NCI-H2107 (cell line): ENCODE results near the gene HPSE2.
"Not testable (repeated sequence)": the region's sequence is repeated elsewhere in the genome, so short reads cannot be mapped to it uniquely, and the experiment has no call there.

Experiments used
- DNase-seq: peaks from one replicate; lab custom pipeline; 2025; lab: John Stamatoyannopoulos, UW

Gene HPSE2

DNA sequence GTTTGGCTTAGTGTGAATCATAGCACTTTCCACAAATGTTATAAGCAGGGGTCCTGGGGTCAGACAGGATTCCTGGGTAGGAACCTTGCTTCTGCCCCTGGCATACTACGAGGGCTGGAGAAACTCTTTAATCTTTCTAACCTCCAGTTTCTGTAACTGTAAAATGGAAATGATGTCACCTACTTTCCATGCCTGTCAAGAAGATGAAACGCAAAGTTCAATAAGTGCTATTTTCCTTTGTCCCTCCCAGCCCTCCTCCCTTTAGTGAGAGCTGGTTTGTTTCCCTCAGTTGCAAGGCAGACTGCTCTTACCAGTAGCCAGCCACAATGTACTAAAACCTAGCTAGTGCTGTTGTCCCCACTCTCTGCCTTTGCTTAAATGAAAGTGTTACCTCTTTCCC, 671.8 kb downstream of the HPSE2 start:
- no peak for DNase-seq

DNA sequence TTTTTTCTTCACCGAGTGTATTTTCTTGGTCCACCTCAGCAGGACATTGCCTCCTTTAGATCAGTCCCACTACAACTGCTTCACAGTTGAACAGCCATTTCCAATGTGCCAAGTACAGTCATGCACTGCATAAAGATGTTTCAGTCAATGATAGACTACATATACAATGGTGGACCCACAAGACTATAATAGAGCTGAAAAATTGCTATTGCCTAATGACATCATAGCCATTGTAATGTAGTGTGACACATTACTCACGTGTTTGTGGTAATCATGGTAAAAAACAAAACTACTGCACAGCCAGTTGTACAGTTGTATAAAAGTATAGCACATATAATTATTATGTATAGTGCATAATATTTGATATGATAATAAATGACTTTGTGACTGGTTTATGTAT, 675.1 kb downstream of the HPSE2 start:
- DNase-seq: no peak

DNA sequence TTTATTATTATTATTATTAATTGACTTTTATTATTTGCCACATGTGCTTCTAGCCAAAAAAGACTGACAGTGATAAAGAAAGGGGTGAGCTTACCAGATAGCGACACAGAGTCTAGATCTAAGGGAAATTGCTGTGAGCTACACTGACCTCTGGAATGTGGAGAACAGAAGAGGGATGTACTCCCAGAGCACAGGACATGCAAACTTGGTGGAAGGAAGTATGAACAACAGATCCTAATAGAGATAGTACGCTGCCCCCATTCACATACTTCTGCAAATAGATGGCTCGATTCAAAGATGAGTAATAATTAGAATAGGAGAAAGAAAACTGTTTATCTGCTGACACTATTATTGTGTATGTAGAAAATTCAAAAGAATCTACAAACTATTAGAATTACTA, 679.6 kb downstream of the HPSE2 start:
- DNase-seq: no peak

DNA sequence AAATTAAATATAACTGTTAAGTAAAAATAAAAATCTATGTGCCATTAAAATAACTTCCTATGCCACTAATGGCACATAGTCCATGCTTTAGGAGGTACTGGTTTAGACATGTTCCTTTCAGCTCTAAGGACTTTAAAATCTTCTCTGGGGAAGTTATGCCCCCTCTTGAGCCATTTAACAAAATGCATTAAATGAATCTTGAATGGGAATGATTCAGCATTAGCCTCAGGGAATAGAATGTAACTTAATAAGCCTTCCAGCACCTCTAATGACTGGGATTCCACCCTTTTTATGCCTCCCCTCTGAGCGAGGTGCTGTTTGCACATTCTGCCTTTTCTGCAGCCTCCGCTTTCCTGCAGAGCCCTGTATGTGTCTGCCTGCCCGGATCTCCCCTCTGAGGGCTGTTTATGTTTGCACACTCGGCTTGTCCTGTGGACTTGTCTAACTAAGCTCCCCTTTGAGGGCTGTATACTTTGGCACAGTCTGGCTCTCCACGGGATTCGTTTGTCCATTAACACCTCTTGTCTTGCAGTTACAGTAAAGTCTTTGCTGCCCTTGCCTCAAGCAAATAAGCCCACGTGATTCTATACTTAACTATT, 680.5 kb downstream of the HPSE2 start:
- no peak for DNase-seq

DNA sequence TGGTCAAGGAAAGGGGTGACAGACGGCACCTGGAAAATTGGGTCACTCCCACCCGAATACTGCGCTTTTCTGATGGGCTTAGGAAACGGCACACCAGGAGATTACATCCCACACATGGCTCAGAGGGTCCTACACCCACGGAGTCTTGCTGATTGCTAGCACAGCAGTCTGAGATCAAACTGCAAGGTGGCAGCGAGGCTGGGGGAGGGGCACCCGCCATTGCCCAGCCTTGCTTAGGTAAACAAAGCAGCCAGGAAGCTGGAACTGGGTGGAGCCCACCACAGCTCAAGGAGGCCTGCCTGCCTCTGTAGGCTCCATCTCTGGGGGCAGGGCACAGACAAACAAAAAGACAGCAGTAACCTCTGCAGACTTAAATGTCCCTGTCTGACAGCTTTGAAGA, 694.1 kb downstream of the HPSE2 start:
- not testable (repeated sequence) for DNase-seq

DNA sequence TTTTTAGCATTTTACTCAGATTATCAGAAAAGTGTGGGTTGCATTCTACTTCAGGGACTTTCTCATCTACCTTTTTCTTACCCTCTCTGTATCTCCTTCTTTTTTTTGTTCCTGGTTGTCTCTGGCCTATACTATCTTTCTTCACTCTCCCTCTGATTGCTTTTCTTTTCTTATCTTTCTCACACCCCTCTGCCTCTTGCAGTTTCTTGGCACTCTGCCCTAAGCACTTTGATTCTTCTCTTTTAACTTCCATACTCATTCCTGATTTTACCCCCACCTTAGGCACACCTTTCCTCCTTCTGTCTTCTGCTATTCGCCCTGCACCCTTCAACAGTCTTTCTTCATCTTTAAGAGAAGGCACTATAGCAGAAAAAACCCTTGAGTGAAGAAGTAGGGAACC, 696.1 kb downstream of the HPSE2 start:
- no peak for DNase-seq

DNA sequence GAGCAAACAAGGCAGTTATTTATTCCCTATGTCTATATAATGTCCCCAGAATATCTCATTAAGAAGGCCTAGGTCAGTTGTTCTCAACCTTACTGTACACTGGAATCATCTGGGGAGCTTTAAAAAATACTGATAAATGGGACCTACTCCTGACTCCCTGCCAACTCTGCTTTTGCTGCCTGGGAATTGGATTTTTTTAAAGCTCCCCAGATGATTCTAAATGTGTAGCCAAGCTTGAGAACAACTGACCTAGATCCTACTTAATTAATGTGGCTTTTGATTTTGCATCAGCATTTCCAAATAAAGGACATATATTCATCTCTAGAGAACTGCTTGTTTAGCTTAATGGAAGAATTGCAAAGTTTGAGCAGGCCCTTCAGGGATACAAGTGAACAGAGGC, 697.2 kb downstream of the HPSE2 start:
- DNase-seq: no peak

DNA sequence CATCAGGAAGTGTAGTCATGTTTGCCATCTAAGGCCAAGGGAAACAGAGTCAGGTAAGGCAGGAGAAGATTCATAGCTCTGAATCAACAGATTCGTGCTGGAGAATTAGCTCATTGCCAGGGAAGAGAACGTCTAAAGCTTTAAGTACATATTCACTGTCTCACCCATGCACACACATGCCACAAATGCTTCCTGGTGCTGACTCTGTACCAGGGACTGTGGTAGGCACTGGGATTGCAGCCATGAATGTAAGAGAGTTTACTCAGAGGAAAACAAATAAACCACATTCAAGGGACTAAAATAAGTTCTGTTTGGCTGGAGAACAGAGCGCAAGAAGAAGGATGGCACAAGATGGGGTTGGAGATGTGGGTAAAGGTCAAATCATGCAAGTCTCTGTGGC, 699.1 kb downstream of the HPSE2 start:
- no peak for DNase-seq

DNA sequence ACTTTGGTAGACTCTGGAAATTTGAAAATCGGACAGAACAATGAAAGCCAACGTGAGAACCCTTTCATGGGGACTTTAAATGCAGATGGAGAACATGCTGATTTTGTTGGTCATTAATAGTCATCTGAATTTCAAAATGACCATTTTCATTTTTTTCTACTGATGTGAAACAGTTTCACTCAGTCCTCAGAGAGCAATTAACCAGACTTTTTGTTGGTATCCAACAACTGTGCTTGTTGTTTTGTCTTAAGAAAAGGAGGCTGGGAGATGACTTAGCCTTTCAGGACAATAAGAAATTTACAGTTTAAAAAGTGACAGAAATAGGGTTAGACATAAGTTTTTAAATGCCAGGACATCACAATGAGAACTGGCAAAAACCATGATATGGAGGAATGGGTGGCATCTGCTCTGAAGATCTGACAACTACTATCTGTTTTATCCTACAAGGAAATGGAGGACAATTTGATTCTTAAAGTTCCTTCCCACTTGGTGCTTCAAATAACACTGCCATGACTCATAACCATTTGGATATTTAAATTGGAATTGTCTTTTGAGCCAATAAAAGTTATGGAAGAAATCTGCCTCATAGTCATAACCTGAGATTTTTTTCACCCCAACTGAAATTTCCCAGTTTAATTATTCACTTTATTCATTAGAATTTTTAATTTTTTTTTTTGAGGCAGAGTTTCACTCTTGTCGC, 701.8 kb downstream of the HPSE2 start:
- DNase-seq: no peak

DNA sequence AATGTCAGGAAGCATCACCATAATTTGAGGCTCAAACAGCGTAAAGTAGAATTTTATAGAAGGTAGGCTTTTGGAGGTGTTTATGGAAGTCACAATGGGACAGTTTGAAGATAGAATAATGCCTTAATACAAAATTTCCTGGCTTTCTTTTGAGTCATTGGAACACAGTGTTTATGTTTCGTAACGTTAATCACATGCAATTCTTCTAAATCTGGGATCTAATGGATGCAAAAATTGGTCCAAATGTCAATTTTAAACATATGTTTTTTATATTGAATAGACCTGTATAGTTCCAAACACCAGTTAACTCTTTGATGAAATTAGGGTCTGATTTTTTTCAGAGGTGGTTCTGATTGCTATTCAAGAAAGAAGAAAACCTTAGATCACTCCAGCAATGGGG, 702.4 kb downstream of the HPSE2 start:
- no peak for DNase-seq

DNA sequence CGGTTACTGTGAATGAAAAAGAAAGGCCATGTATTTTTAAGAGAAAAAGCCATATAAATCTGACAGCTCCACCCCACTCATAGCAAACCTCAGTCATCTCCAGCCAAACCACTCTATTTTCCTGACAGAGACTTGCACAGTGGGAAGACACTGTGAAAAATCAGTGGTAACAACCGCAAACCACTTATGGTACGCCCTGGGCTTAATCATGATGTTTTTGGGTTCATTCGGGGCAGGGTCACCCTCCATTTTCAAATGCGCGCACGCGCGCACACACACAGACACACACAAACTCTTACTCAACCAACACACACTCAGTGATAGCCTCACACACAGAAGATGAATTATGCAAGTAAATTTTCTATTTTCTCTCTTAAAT, 706.9 kb downstream of the HPSE2 start:
- no peak for DNase-seq

DNA sequence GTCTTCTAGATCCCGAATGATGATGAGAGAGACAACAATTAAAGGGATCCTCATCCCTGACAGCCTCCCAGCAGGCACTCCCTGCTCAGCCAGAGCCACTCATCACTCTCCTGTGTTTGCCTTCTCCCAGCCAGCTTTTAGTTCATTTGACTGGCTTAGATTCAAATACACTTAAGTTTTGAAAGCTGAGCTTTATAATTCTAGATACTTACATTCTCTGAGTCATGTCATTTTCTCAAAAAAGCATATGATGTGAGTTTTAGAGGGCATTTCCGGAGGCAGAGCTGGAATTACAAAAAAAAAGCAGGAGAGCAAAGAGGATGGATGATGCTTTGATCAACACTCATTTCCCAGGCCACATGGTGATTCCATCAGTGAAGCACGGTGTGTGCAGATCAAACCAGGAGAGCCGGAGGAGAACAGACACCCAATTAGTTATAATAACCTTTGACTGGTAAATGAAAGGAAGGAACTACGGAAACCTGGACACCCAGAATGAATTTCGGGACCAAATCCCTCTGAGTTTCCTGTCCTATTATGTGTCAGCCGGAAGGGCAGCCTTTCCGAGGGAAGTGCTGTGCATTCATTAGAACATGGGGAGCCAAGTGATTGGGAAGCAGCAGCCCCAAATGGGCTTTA, 707.4 kb downstream of the HPSE2 start:
- DNase-seq: no peak

DNA sequence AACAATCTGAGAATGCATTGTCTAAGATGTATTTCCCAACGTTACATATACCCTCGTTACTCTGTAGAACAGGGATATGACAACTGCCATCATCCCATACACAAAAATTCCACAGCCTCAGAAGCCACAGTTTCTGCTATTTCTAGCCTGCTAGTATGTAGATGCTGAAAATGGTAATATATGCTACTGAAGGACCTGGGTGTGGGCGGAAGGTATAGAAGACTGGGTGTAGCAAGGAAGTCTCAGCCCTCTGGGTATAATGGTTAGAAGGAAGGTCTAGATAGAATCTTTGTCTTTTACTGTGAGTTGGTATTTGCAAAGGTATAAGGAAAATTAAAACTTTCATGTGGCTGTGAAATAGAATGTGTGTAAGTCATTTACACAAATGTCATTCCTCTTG, 709.7 kb downstream of the HPSE2 start:
- no peak for DNase-seq

DNA sequence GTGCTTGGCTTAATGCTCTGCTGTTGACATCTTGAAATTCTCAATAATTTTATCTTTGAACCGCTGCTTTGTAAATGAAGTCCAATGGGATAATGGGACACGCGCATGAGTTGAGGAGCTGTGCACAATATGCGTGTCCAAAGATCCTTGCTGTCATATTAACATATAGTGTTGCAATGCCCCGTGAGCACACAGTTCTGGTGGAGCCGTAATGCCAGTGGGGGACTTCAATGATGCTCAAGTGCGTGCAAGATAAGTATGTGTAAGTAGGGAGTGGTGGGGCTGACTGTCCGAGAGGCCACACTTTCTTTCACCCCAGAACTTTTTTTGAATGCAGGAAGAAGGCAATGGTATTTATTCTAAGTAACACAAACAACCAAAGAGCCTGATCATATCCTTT, 711.5 kb downstream of the HPSE2 start:
- no peak for DNase-seq

DNA sequence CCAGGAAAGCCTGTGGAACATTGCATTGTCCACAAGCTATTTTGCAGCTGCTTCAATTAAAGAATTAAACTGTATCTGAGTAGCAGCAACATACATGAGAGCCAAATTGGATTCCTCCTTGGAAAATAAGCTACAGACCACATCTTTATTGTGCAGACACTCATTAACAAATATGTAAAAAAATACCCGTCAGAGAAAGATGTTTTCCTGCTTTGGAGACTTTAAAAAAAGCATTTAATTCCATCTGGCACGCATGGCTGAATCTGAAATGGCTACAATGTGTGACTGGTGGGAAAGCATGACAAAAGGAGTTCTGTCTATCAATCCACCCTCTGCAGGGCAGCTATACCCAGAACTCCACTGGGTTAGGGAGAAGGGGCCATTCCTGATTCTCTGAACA, 715.8 kb downstream of the HPSE2 start:
- DNase-seq: no peak

DNA sequence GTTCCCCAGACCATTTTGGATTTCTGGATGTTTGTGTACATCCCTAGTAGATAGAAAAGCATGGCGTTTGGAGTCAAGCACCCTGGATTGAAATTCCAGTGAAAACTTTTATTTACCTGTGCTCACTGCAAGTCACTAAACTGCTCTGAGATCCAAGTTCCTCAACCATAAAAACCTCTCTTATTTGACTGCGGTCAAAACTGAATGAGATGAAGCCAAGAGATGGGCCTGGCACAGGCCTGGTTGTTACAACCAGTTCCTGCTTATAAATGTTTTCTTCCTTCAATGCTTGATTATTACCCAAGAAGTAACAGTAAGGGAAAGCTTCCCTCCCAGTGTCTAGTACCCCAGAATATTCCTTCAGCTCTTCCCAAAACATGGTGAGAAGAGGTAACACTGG, 718.0 kb downstream of the HPSE2 start:
- no peak for DNase-seq

DNA sequence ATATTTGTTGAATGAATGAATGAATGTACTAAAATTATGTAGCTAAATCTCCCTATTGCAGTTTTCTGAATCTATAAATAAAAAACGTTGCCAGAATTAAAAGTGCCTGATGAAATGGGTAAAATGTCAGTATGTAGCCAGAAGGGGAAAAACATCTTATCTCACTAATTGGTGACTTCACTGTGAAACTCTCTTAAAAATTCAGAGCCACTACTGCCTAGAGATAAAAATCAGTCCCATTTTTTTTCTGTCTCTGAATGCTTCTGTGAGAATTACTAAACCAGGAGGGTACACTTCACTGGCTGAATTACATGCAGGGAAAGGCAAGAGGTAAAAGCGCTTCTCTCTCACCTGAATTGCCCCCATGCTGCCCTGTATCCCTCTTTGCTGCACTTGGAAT, 719.3 kb downstream of the HPSE2 start:
- no peak for DNase-seq

DNA sequence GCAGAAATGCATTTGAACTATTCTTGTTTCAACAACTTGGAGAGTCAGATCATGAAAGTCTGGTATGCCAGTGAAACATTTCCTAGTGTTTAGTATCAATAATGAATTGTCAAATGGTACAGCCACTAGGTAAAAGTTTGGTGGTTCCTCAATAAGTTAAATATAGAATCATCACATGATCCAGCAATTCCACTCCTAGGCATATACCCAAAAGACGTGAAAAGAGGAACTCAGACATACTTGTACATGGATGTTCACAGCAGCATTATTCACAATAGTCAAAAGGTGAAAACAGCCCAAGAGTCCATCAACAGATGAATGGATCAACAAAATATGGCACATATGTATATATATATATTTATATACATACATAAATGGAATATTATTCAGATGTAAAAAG, 721.9 kb downstream of the HPSE2 start:
- no peak for DNase-seq

DNA sequence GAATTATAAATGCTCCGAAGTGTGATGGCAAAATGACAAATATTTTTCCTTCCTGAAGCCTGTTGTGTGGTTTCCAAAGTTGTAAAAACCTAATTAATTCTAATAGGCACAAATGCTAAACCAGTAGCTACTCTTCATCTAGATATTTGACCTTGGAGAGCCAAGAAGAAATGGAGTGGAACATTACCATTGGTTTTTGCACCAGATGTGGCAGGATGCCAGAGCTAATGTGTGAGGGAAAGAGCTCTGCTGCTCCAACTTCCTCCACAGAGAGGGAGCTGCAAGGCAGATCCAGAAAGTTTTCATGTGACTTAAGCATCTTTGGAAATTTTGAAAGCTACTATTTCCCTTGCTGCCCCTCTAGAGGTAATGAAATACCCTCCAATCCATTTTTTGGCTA, 723.8 kb downstream of the HPSE2 start:
- DNase-seq: no peak

DNA sequence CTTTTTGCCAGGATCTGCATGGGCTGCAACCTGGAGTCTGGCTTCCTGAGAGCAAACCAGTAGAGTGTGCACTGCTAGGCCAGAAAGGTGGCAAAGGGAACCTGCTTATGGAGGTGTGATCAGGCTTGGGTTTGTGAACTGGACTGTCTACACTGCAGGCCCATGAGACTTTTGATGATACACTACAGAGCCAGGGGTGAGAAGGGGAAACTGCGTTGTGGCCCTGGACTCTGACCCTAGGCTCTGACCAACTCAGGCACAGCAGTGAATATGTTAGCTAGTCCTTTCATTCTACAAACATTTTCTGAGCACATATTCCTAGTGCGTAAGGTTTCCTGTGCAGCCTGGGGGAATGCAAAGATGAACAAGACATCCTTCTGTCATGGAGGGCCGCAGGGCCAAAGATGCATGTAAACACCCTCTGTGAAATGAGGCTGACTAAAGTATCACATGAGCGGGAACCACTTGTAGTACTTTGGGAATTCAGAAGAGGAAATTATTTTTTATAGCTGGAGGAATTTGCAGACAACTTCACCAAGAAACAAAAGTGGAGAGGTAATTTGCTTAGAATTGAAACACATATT, 725.1 kb downstream of the HPSE2 start:
- no peak for DNase-seq

DNA sequence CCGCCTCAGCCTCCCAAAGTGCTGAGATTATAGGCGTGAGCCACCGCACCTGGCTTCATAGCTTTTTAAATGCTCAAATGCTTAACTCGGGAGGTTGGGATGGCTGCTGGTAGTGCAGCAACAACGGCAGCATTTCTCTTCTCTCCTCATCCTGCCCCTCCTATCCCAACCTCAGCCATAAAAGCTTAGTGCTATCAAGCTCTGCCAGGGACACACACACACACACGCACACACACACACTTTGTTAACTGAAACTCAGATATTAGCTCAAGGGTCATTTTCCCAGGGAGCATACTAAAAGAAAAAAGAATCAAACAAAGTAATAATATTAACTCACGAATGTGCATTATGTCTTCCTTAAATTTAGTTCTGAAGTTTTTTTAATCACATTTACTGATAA, 725.9 kb downstream of the HPSE2 start:
- no peak for DNase-seq

DNA sequence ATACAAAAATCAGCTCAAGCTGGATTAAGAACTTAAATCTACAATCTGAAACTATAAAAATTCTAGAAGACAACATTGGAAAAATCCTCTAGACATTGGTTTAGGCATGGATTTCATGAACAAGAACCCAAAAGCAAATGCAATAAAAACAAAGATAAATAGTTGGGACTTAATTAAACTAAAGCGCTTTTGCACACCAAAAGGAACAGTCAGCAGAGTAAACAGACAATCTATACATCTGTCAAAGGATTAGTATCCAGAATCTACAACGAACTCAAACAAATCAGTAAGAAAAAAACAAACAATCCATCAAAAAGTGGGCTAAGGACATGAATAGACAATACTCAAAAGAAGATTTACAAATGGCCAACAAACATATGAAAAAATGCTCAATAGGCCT, 733.1 kb downstream of the HPSE2 start:
- not testable (repeated sequence) for DNase-seq

DNA sequence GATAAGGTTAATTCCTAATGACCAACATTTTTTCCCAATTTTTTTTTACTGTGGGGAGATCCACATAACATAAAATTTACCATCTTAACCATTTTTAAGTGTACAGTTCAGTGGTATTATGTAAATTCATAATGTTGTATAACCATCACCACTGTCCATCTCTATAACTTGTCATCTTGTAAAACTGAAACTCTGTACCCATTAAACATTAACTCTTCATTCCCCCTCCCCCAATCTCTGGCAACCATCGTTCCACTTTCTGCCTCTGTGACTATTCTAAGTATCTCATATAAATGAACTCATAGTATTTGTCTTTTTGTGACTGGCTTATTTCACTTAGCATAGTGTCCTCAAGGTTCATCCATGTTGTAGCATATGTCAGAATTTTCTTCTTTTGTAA, 742.9 kb downstream of the HPSE2 start:
- no peak for DNase-seq
